Activated CD8-positive, alpha-beta memory T cell treated with anti-CD3 and anti-CD28 coated beads, Interleukin-2, amount 50 U/mL, for 4 hours (primary cell): Measurements from ENCODE around the gene NSD1.
"Not testable (repeated sequence)": the region's sequence is repeated elsewhere in the genome, so short reads cannot be mapped to it uniquely, and the experiment has no call there.

Experiments
- DNase-seq: peaks from one replicate; pipeline ENCODE4 v3.0.0-alpha.2; 2020

The NSD1 gene

GRCh38 chr5:177334155-177334551 lies 200.6 kb downstream of the NSD1 start:
- DNase-seq = no peak

- DNase-seq = no peak
Measured at GRCh38 chr5:177334781-177335700, 201.5 kb downstream of the NSD1 start.

- no peak for DNase-seq
Measured at GRCh38 chr5:177335701-177336065, 202.1 kb downstream of the NSD1 start.

- DNase-seq = no peak
Measured at GRCh38 chr5:177336112-177336511, 202.5 kb downstream of the NSD1 start.

GRCh38 chr5:177336603-177337494 lies 203.3 kb downstream of the NSD1 start:
- no peak for DNase-seq

GRCh38 chr5:177338251-177339106 lies 204.9 kb downstream of the NSD1 start:
- no peak for DNase-seq

GRCh38 chr5:177339107-177339638 lies 205.6 kb downstream of the NSD1 start:
- DNase-seq = no peak

- not testable (repeated sequence) for DNase-seq
Measured at GRCh38 chr5:177343000-177343399, 209.4 kb downstream of the NSD1 start.

GRCh38 chr5:177343777-177344176 lies 210.2 kb downstream of the NSD1 start:
- no peak for DNase-seq

GRCh38 chr5:177344891-177345290 lies 211.3 kb downstream of the NSD1 start:
- no peak for DNase-seq

- DNase-seq = no peak
Measured at GRCh38 chr5:177346820-177347219, 213.2 kb downstream of the NSD1 start.

GRCh38 chr5:177347699-177348098 lies 214.1 kb downstream of the NSD1 start:
- DNase-seq = no peak

- no peak for DNase-seq
Measured at GRCh38 chr5:177349362-177349647, 215.7 kb downstream of the NSD1 start.

GRCh38 chr5:177349762-177350161 lies 216.2 kb downstream of the NSD1 start:
- DNase-seq = no peak
